ENCODE measurements around the gene COL6A5. TPM values are rescaled to one million over a fixed set of nuclear protein-coding genes. Genes with fewer than 3 reads are reported as not detected.

COL6A5 gene
- total and polyA plus RNA-seq, 12 donors: not detected

GRCh38 chr3:130386604-130387263, 41.3 kb downstream of the COL6A5 start:
- intact Hi-C loops (cut with DNase I): no loop called here
- DNase-seq (no peak), ATAC-seq (no peak)
- H3K4me3 ChIP-seq: no peak overlapping the region
- H3K36me3 ChIP-seq: no peaks in the 10 kb centered on the region
- no peaks in the 10 kb centered on the region for H3K9me3 ChIP-seq
- WGBS, 2 donors: 49 to 59% methylated on average over 2 of the region's 2 CpGs
- no peaks in the 10 kb centered on the region for H3K4me1 ChIP-seq
- peaks cover 0 to 5% (median 0%) of the 10 kb centered on the region in 7 donors for H3K27me3 ChIP-seq
- TF ChIP-seq, protein P1, sequence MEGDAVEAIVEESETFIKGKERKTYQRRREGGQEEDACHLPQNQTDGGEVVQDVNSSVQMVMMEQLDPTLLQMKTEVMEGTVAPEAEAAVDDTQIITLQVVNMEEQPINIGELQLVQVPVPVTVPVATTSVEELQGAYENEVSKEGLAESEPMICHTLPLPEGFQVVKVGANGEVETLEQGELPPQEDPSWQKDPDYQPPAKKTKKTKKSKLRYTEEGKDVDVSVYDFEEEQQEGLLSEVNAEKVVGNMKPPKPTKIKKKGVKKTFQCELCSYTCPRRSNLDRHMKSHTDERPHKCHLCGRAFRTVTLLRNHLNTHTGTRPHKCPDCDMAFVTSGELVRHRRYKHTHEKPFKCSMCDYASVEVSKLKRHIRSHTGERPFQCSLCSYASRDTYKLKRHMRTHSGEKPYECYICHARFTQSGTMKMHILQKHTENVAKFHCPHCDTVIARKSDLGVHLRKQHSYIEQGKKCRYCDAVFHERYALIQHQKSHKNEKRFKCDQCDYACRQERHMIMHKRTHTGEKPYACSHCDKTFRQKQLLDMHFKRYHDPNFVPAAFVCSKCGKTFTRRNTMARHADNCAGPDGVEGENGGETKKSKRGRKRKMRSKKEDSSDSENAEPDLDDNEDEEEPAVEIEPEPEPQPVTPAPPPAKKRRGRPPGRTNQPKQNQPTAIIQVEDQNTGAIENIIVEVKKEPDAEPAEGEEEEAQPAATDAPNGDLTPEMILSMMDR (IDR thresholded peaks at IDR 0.05): no peak
- no peak overlapping the region for H3K27ac ChIP-seq

GRCh38 chr3:130389743-130390478, 44.4 kb downstream of the COL6A5 start:
- 51 to 55% methylated on average over 1 of the region's 1 CpG for WGBS, 2 donors
- no peaks in the 10 kb centered on the region for H3K36me3 ChIP-seq
- DNase-seq (no peak), ATAC-seq (no peak)
- intact Hi-C loops (cut with DNase I): no loop called here
- no peak overlapping the region for H3K4me3 ChIP-seq
- no peak overlapping the region for H3K27ac ChIP-seq
- no peaks in the 10 kb centered on the region for H3K4me1 ChIP-seq
- H3K27me3 ChIP-seq: peaks cover 0 to 4% (median 0%) of the 10 kb centered on the region in 7 donors
- TF ChIP-seq, protein P1 (IDR thresholded peaks at IDR 0.05): no peak
- H3K9me3 ChIP-seq: no peaks in the 10 kb centered on the region

DNA sequence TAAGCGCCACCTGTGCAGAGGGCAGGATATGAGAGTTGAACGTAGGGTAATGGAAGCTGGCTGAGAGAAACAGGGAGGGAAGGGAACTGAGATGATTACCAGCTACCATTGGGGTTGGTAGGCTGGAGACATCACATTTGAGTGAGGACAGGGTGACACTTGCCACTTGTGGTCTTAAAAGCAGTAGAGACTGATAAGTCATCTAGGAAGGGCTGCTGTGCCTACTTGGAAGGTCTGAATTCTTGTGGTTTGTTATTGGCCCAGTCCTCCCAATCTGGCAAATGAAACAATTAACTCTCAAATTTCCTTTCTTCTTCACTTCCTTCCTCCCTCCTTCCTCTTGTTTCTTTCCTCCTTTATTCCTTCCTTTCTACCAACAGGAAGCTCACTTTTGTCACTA, 46.8 kb downstream of the COL6A5 start:
- peaks cover 0 to 4% (median 0%) of the 10 kb centered on the region in 7 donors for H3K27me3 ChIP-seq
- H3K36me3 ChIP-seq: no peaks in the 10 kb centered on the region
- TF ChIP-seq, protein P1 (IDR thresholded peaks at IDR 0.05): no peak
- no peak overlapping the region for H3K27ac ChIP-seq
- DNase-seq (no peak), ATAC-seq (no peak)
- H3K4me1 ChIP-seq: no peaks in the 10 kb centered on the region
- no peak overlapping the region for H3K4me3 ChIP-seq
- intact Hi-C loops (cut with DNase I): no loop called here
- WGBS, 2 donors: 79 to 81% methylated on average over 2 of the region's 2 CpGs
- H3K9me3 ChIP-seq: peaks cover 0 to 6% (median 0%) of the 10 kb centered on the region in 11 donors

DNA sequence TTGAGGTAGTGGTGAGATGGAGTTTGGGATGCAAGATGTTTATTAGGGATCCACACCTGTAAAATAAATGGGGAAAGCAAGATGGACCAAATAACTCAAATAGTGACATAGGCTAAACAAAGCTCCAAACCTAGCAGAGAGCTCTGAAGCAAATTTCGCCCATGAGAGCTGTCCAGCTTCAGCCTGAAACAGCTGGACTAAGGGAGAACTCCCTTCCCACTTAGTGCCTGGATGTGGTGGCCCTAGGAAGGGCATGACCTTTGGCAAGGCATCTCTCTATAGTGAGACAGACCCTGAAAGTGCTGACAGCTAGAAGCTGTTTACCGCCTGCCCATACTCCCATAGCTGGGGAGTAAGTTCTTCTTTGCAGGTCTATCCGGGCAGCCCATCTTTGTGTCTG, 48.1 kb downstream of the COL6A5 start:
- TF ChIP-seq, protein P1 (IDR thresholded peaks at IDR 0.05): no peak
- Histone ChIP-seq H3K9me3 (peaks cover 0 to 6% (median 0%) of the 10 kb centered on the region in 11 donors), H3K4me1 (no peaks in the 10 kb centered on the region), H3K4me3 (no peak overlapping the region), H3K36me3 (no peaks in the 10 kb centered on the region), H3K27ac (no peak overlapping the region), H3K27me3 (peaks cover 0 to 4% (median 0%) of the 10 kb centered on the region in 7 donors)
- DNase-seq (no peak), ATAC-seq (no peak)
- intact Hi-C loops (cut with DNase I): no loop called here
- WGBS, 2 donors: 55% methylated on average over 3 of the region's 3 CpGs
